ENCODE results near the gene CXCR4. TPM values are rescaled to one million over a fixed set of nuclear protein-coding genes. Genes with fewer than 3 reads are reported as not detected.

CXCR4 gene
- polyA plus RNA-seq, 1 donor from 2014 or later: 0.50 TPM

GRCh38 chr2:136101042-136101441 is 16.9 kb downstream of the CXCR4 start:
- TF ChIP-seq EZH2 (IDR thresholded peaks at IDR 0.05; ENCODE audit: borderline replicate concordance, insufficient read depth, low read length, poor library complexity, severe bottlenecking) (no peak), POLR2AphosphoS5 (IDR thresholded peaks at IDR 0.05) (no peak), TAF1 (IDR thresholded peaks at IDR 0.05; ENCODE audit: low read depth) (no peak), SMC3 (conservative IDR thresholded peaks at IDR 0.05; ENCODE audit: poor library complexity) (no peak), MXI1 (conservative IDR thresholded peaks at IDR 0.05; ENCODE audit: poor library complexity, severe bottlenecking) (no peak), EP300 (conservative IDR thresholded peaks at IDR 0.05; ENCODE audit: poor library complexity, severe bottlenecking) (no peak), RAD21 (conservative IDR thresholded peaks at IDR 0.05) (no peak), CTCF (IDR thresholded peaks at IDR 0.05; ENCODE audit: poor library complexity, severe bottlenecking) (no peak)
- TF ChIP-seq, protein P1, sequence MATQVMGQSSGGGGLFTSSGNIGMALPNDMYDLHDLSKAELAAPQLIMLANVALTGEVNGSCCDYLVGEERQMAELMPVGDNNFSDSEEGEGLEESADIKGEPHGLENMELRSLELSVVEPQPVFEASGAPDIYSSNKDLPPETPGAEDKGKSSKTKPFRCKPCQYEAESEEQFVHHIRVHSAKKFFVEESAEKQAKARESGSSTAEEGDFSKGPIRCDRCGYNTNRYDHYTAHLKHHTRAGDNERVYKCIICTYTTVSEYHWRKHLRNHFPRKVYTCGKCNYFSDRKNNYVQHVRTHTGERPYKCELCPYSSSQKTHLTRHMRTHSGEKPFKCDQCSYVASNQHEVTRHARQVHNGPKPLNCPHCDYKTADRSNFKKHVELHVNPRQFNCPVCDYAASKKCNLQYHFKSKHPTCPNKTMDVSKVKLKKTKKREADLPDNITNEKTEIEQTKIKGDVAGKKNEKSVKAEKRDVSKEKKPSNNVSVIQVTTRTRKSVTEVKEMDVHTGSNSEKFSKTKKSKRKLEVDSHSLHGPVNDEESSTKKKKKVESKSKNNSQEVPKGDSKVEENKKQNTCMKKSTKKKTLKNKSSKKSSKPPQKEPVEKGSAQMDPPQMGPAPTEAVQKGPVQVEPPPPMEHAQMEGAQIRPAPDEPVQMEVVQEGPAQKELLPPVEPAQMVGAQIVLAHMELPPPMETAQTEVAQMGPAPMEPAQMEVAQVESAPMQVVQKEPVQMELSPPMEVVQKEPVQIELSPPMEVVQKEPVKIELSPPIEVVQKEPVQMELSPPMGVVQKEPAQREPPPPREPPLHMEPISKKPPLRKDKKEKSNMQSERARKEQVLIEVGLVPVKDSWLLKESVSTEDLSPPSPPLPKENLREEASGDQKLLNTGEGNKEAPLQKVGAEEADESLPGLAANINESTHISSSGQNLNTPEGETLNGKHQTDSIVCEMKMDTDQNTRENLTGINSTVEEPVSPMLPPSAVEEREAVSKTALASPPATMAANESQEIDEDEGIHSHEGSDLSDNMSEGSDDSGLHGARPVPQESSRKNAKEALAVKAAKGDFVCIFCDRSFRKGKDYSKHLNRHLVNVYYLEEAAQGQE (IDR thresholded peaks at IDR 0.05; ENCODE audit: borderline replicate concordance): no peak
- H3K4me3 ChIP-seq (ENCODE audit: low read length): no peak overlapping the region
- H3K36me3 ChIP-seq (ENCODE audit: insufficient read depth, low read length): no peaks in the 10 kb centered on the region
- no peaks in the 10 kb centered on the region for H3K27me3 ChIP-seq (ENCODE audit: insufficient read depth, low read depth, low read length)
- no peak overlapping the region for H2AFZ ChIP-seq (ENCODE audit: low read depth, low read length)
- no peak overlapping the region for H3K27ac ChIP-seq (ENCODE audit: low read length)
- H3K79me2 ChIP-seq (replicated peaks; ENCODE audit: insufficient read depth, low read length): no peaks in the 10 kb centered on the region
- H4K20me1 ChIP-seq (ENCODE audit: insufficient read depth): no peaks in the 10 kb centered on the region
- H3K4me2 ChIP-seq (ENCODE audit: low read length): no peak overlapping the region
- H3K9me2 ChIP-seq (ENCODE audit: insufficient read depth, low read length): no peaks in the 10 kb centered on the region
- H3K9me3 ChIP-seq (ENCODE audit: low read length): no peaks in the 10 kb centered on the region
- H3F3A ChIP-seq (ENCODE audit: insufficient read depth, low read length, poor library complexity, severe bottlenecking): no peaks in the 10 kb centered on the region
- no peak overlapping the region for H3K9ac ChIP-seq (ENCODE audit: low read length)

GRCh38 chr2:136098441-136098840 is 19.5 kb downstream of the CXCR4 start:
- Histone ChIP-seq H3K9me3 (ENCODE audit: low read length) (no peaks in the 10 kb centered on the region), H4K20me1 (ENCODE audit: insufficient read depth) (no peaks in the 10 kb centered on the region), H3K27ac (ENCODE audit: low read length) (no peak overlapping the region), H3K4me3 (ENCODE audit: low read length) (no peak overlapping the region), H3K27me3 (ENCODE audit: insufficient read depth, low read depth, low read length) (no peaks in the 10 kb centered on the region), H3K79me2 (replicated peaks; ENCODE audit: insufficient read depth, low read length) (no peaks in the 10 kb centered on the region), H3K9ac (ENCODE audit: low read length) (no peak overlapping the region), H3K9me2 (ENCODE audit: insufficient read depth, low read length) (no peaks in the 10 kb centered on the region), H3F3A (ENCODE audit: insufficient read depth, low read length, poor library complexity, severe bottlenecking) (no peaks in the 10 kb centered on the region), H2AFZ (ENCODE audit: low read depth, low read length) (no peak overlapping the region), H3K36me3 (ENCODE audit: insufficient read depth, low read length) (no peaks in the 10 kb centered on the region), H3K4me2 (ENCODE audit: low read length) (no peak overlapping the region)
- no peak for TF ChIP-seq POLR2AphosphoS5 (IDR thresholded peaks at IDR 0.05)
- TF ChIP-seq, protein P1 (IDR thresholded peaks at IDR 0.05; ENCODE audit: borderline replicate concordance): no peak
- TF ChIP-seq RAD21 (conservative IDR thresholded peaks at IDR 0.05): no peak
- no peak for TF ChIP-seq EP300 (conservative IDR thresholded peaks at IDR 0.05; ENCODE audit: poor library complexity, severe bottlenecking)
- TF ChIP-seq MXI1 (conservative IDR thresholded peaks at IDR 0.05; ENCODE audit: poor library complexity, severe bottlenecking): no peak
- TF ChIP-seq EZH2 (IDR thresholded peaks at IDR 0.05; ENCODE audit: borderline replicate concordance, insufficient read depth, low read length, poor library complexity, severe bottlenecking): no peak
